Measurements from ENCODE around the gene IL17A. TPM values are rescaled to one million over a fixed set of nuclear protein-coding genes. Genes with fewer than 3 reads are reported as not detected.

IL17A gene
- total and polyA plus RNA-seq, 2 donors (not counting 3 experiments of a cell fraction or from before 2014, with no cell fraction given), result not detected

- no peaks in the 10 kb centered on the region for H3K36me3 ChIP-seq (ENCODE audit: control insufficient read depth in 2 of 2, extremely low read depth in 1 of 2, insufficient read depth in 2 of 2, low read length in 2 of 2)
- ChIA-PET CTCF (no interaction called here), POLR2A (no interaction called here)
- no peak overlapping the region for H3K4me3 ChIP-seq (replicated peaks in 1 of 3; ENCODE audit: insufficient read depth in 1 of 3, low read depth in 1 of 3, low read length in 3 of 3)
- dilution Hi-C loops (cut with MboI; ENCODE audit: extremely low pct_ligation_motif_present, low sequenced_read_pairs) (no loop called here), intact Hi-C loops (cut with micrococcal nuclease) (no loop called here)
- H3K9me3 ChIP-seq (replicated peaks; ENCODE audit: control insufficient read depth, insufficient read depth, low read length), result no peaks in the 10 kb centered on the region
- H3K4me2 ChIP-seq (ENCODE audit: insufficient read depth, low read length), result no peak overlapping the region
- H3K9ac ChIP-seq (replicated peaks; ENCODE audit: extremely low read depth, insufficient read depth, low read length), result no peak overlapping the region
- H3K27me3 ChIP-seq (ENCODE audit: control insufficient read depth in 2 of 2, insufficient read depth in 2 of 2, low read length in 2 of 2), result peaks cover 2% of the 10 kb centered on the region in 2 experiments
- H2AFZ ChIP-seq (ENCODE audit: low read depth, low read length), result no peak overlapping the region
- no peak overlapping the region for H3K27ac ChIP-seq (ENCODE audit: insufficient read depth, low read depth, low read length)
- DNase-seq (ENCODE audit: low read depth, low spot score) (no peak), FAIRE-seq (no peak)
- TF ChIP-seq FOS (IDR thresholded peaks at IDR 0.05; ENCODE audit: borderline replicate concordance, insufficient read depth, low read length) (no peak), GATA2 (IDR thresholded peaks at IDR 0.05; ENCODE audit: insufficient read depth, insufficient read length, low read depth, low read length) (no peak), MYC (IDR thresholded peaks at IDR 0.05; ENCODE audit: low read depth, low read length) (no peak), POLR2A (IDR thresholded peaks at IDR 0.05; ENCODE audit: low read depth, low read length) (no peak), EZH2 (IDR thresholded peaks at IDR 0.05; ENCODE audit: borderline replicate concordance, low read depth, low read length, severe bottlenecking) (no peak), CTCF (IDR thresholded peaks at IDR 0.05; ENCODE audit: extremely low read depth in 1 of 2, insufficient read depth in 1 of 2, low read depth in 1 of 2, low read length in 2 of 2) (no peak), MAX (IDR thresholded peaks at IDR 0.05; ENCODE audit: insufficient read depth, insufficient read length) (no peak), POLR2AphosphoS5 (IDR thresholded peaks at IDR 0.05; ENCODE audit: insufficient read depth, low read depth, low read length) (no peak)
- H3K9me1 ChIP-seq (replicated peaks; ENCODE audit: control insufficient read depth, extremely low read depth, insufficient read depth, low read length), result no peaks in the 10 kb centered on the region
- H3K4me1 ChIP-seq (ENCODE audit: control insufficient read depth, extremely low read depth, insufficient read depth, low read length), result no peaks in the 10 kb centered on the region
- H3K79me2 ChIP-seq (ENCODE audit: control insufficient read depth, insufficient read depth, low read length), result no peaks in the 10 kb centered on the region
- no peaks in the 10 kb centered on the region for H4K20me1 ChIP-seq (replicated peaks; ENCODE audit: control insufficient read depth, extremely low read depth, insufficient read depth, low read length)
- no TSS peak for BruUV-seq (replicated peaks)
These were observed 29.6 kb downstream of the IL17A start for GRCh38 chr6:52215787-52216186.

All from endothelial cell of umbilical vein (primary cell).